Measurements from ENCODE around the gene DNAJB5. TPM values are rescaled to one million over a fixed set of nuclear protein-coding genes. Genes with fewer than 3 reads are reported as not detected.

DNAJB5 gene
- total RNA-seq, 1 experiment from 2014 or later: 0.79 TPM

- Histone ChIP-seq H3F3A (ENCODE audit: insufficient read depth, low read depth) (peaks cover 5% of the 10 kb centered on the region; the same call in 1 of the 2 replicates), H3K9me2 (ENCODE audit: insufficient read depth) (no peaks in the 10 kb centered on the region), H3K27me3 (ENCODE audit: insufficient read depth, low read depth) (no peaks in the 10 kb centered on the region), H3K9me3 (ENCODE audit: insufficient read depth, low read depth) (no peaks in the 10 kb centered on the region), H3K4me1 (replicated peaks; ENCODE audit: insufficient read depth) (peaks cover 21% of the 10 kb centered on the region), H4K20me1 (ENCODE audit: insufficient read depth) (no peaks in the 10 kb centered on the region), H3K79me2 (ENCODE audit: low read depth) (no peaks in the 10 kb centered on the region), H3K4me3 (no peak overlapping the region), H2AFZ (no peak overlapping the region), H3K4me2 (no peak overlapping the region), H3K36me3 (ENCODE audit: low read depth) (no peaks in the 10 kb centered on the region), H3K27ac (no peak overlapping the region)
- ChIA-PET CTCF (interaction anchor here (0.6 kb wide), 1 partner anchor 22 kb away, joined by 4 read pairs; no protein-coding TSS in a partner anchor), POLR2A (ENCODE audit: unreplicated experiment) (no interaction called here)
- no TSS peak for BruUV-seq (replicated peaks)
- intact Hi-C loops (cut with micrococcal nuclease; ENCODE audit: unreplicated experiment): no loop called here
- TF ChIP-seq EZH2 (IDR thresholded peaks at IDR 0.05; ENCODE audit: low read depth) (no peak), CTCF (conservative IDR thresholded peaks at IDR 0.05) (no peak)
- no peak for DNase-seq
These were observed 39.7 kb downstream of the DNAJB5 start for GRCh38 chr9:35029241-35029640.

- peaks cover 21% of the 10 kb centered on the region for H3K4me1 ChIP-seq (replicated peaks; ENCODE audit: insufficient read depth)
- no peak overlapping the region for H3K4me2 ChIP-seq
- TF ChIP-seq EZH2 (IDR thresholded peaks at IDR 0.05; ENCODE audit: low read depth) (no peak), CTCF (conservative IDR thresholded peaks at IDR 0.05) (no peak)
- ChIA-PET POLR2A (ENCODE audit: unreplicated experiment) (no interaction called here), CTCF (interaction anchor here (0.6 kb wide), 1 partner anchor 21 kb away, joined by 4 read pairs; no protein-coding TSS in a partner anchor)
- no peak overlapping the region for H3K27ac ChIP-seq
- no peaks in the 10 kb centered on the region for H3K27me3 ChIP-seq (ENCODE audit: insufficient read depth, low read depth)
- no peak for DNase-seq
- H3K36me3 ChIP-seq (ENCODE audit: low read depth): no peaks in the 10 kb centered on the region
- H3K9me2 ChIP-seq (ENCODE audit: insufficient read depth): no peaks in the 10 kb centered on the region
- no peaks in the 10 kb centered on the region for H3K9me3 ChIP-seq (ENCODE audit: insufficient read depth, low read depth)
- H3F3A ChIP-seq (ENCODE audit: insufficient read depth, low read depth): peaks cover 5% of the 10 kb centered on the region; the same call in 1 of the 2 replicates
- no peak overlapping the region for H3K4me3 ChIP-seq
- no TSS peak for BruUV-seq (replicated peaks)
- H3K79me2 ChIP-seq (ENCODE audit: low read depth): no peaks in the 10 kb centered on the region
- no peaks in the 10 kb centered on the region for H4K20me1 ChIP-seq (ENCODE audit: insufficient read depth)
- intact Hi-C loops (cut with micrococcal nuclease; ENCODE audit: unreplicated experiment): no loop called here
- H2AFZ ChIP-seq: no peak overlapping the region
These were observed 40.3 kb downstream of the DNAJB5 start for GRCh38 chr9:35029852-35030251.

- H3K4me3 ChIP-seq: no peak overlapping the region
- H2AFZ ChIP-seq: no peak overlapping the region
- H3K4me1 ChIP-seq (replicated peaks; ENCODE audit: insufficient read depth): no peaks in the 10 kb centered on the region
- CTCF ChIA-PET: no interaction called here
- no peaks in the 10 kb centered on the region for H3F3A ChIP-seq (ENCODE audit: insufficient read depth, low read depth)
- intact Hi-C loops (cut with micrococcal nuclease; ENCODE audit: unreplicated experiment): no loop called here
- no peaks in the 10 kb centered on the region for H3K9me3 ChIP-seq (ENCODE audit: insufficient read depth, low read depth)
- H3K9me2 ChIP-seq (ENCODE audit: insufficient read depth): no peaks in the 10 kb centered on the region
- no peaks in the 10 kb centered on the region for H3K79me2 ChIP-seq (ENCODE audit: low read depth)
- H4K20me1 ChIP-seq (ENCODE audit: insufficient read depth): no peaks in the 10 kb centered on the region
- no peaks in the 10 kb centered on the region for H3K27me3 ChIP-seq (ENCODE audit: insufficient read depth, low read depth)
- no TSS peak for BruUV-seq (replicated peaks)
- TF ChIP-seq EZH2 (IDR thresholded peaks at IDR 0.05; ENCODE audit: low read depth): no peak
- no peak for TF ChIP-seq CTCF (conservative IDR thresholded peaks at IDR 0.05)
- POLR2A ChIA-PET (ENCODE audit: unreplicated experiment): no interaction called here
- H3K4me2 ChIP-seq: no peak overlapping the region
- DNase-seq: no peak
- no peak overlapping the region for H3K27ac ChIP-seq
- no peaks in the 10 kb centered on the region for H3K36me3 ChIP-seq (ENCODE audit: low read depth)
These were observed 43.6 kb downstream of the DNAJB5 start for GRCh38 chr9:35033101-35033500.

Data from PC-9 (cell line).